ENCODE data around the gene ABCE1.

- TF ChIP-seq CTCF (IDR thresholded peaks at IDR 0.05) (no peak), POLR2A (IDR thresholded peaks at IDR 0.05) (no peak)
These were observed 26.6 kb upstream of the ABCE1 start for GRCh38 chr4:145071560-145071959.

Data from tibial nerve (tissue), 3 donors.